Measurements from ENCODE around the gene AGPS. TPM values are rescaled to one million over a fixed set of nuclear protein-coding genes. Genes with fewer than 3 reads are reported as not detected.
"Not testable (repeated sequence)": the region's sequence is repeated elsewhere in the genome, so short reads cannot be mapped to it uniquely, and the experiment has no call there.

AGPS gene
- total RNA-seq, 1 experiment from 2014 or later, result 69.9 TPM

- no peak for TF ChIP-seq CTCF (IDR thresholded peaks at IDR 0.05; ENCODE audit: unreplicated experiment)
- no peaks in the 10 kb centered on the region for H3K27me3 Mint-ChIP-seq (ENCODE audit: unreplicated experiment)
- CTCF ChIA-PET, result no interaction called here
- BruUV-seq (replicated peaks), result no TSS peak
- no peaks in the 10 kb centered on the region for H3K36me3 Mint-ChIP-seq (ENCODE audit: insufficient read depth, unreplicated experiment)
- no peaks in the 10 kb centered on the region for H3K9me3 Mint-ChIP-seq (ENCODE audit: low read depth, unreplicated experiment)
- intact Hi-C loops (cut with micrococcal nuclease; ENCODE audit: unreplicated experiment), result no loop called here
- DNase-seq, result no peak
- no peaks in the 10 kb centered on the region for H3K4me1 Mint-ChIP-seq (ENCODE audit: low read depth, unreplicated experiment)
- H3K27ac Mint-ChIP-seq (ENCODE audit: unreplicated experiment), result no peak overlapping the region
- no peak overlapping the region for H3K4me3 Mint-ChIP-seq (ENCODE audit: low read depth, unreplicated experiment)
Measured at GRCh38 chr2:177347570-177347969, 45.0 kb upstream of the AGPS start.

- Mint-ChIP-seq H3K27ac (ENCODE audit: unreplicated experiment) (no peak overlapping the region), H3K4me3 (ENCODE audit: low read depth, unreplicated experiment) (no peak overlapping the region), H3K9me3 (ENCODE audit: low read depth, unreplicated experiment) (no peaks in the 10 kb centered on the region), H3K4me1 (ENCODE audit: low read depth, unreplicated experiment) (no peaks in the 10 kb centered on the region), H3K27me3 (ENCODE audit: unreplicated experiment) (no peaks in the 10 kb centered on the region), H3K36me3 (ENCODE audit: insufficient read depth, unreplicated experiment) (no peaks in the 10 kb centered on the region)
- CTCF ChIA-PET, result no interaction called here
- no peak for TF ChIP-seq CTCF (IDR thresholded peaks at IDR 0.05; ENCODE audit: unreplicated experiment)
- DNase-seq, result no peak
- intact Hi-C loops (cut with micrococcal nuclease; ENCODE audit: unreplicated experiment), result no loop called here
- no TSS peak for BruUV-seq (replicated peaks)
Measured at GRCh38 chr2:177348118-177348654, 44.4 kb upstream of the AGPS start.

- intact Hi-C loops (cut with micrococcal nuclease; ENCODE audit: unreplicated experiment), result no loop called here
- CTCF ChIA-PET, result no interaction called here
- Mint-ChIP-seq H3K36me3 (ENCODE audit: insufficient read depth, unreplicated experiment) (no peaks in the 10 kb centered on the region), H3K27ac (ENCODE audit: unreplicated experiment) (no peak overlapping the region), H3K4me3 (ENCODE audit: low read depth, unreplicated experiment) (no peak overlapping the region), H3K9me3 (ENCODE audit: low read depth, unreplicated experiment) (no peaks in the 10 kb centered on the region), H3K27me3 (ENCODE audit: unreplicated experiment) (no peaks in the 10 kb centered on the region), H3K4me1 (ENCODE audit: low read depth, unreplicated experiment) (no peaks in the 10 kb centered on the region)
- no TSS peak for BruUV-seq (replicated peaks)
- no peak for TF ChIP-seq CTCF (IDR thresholded peaks at IDR 0.05; ENCODE audit: unreplicated experiment)
- no peak for DNase-seq
Measured at GRCh38 chr2:177348733-177349693, 43.6 kb upstream of the AGPS start.

GRCh38 chr2:177350624-177351023 lies 41.9 kb upstream of the AGPS start:
- H3K27ac Mint-ChIP-seq (ENCODE audit: unreplicated experiment); H3K9me3 Mint-ChIP-seq (ENCODE audit: low read depth, unreplicated experiment); H3K36me3 Mint-ChIP-seq (ENCODE audit: insufficient read depth, unreplicated experiment); H3K4me3 Mint-ChIP-seq (ENCODE audit: low read depth, unreplicated experiment); H3K27me3 Mint-ChIP-seq (ENCODE audit: unreplicated experiment); DNase-seq; H3K4me1 Mint-ChIP-seq (ENCODE audit: low read depth, unreplicated experiment); intact Hi-C loops (cut with micrococcal nuclease; ENCODE audit: unreplicated experiment); BruUV-seq (replicated peaks): not testable (repeated sequence)
- CTCF ChIA-PET, result interaction anchor here (0.6 to 0.7 kb wide), 2 partner anchors 10 to 342 kb away, joined by 3 to 4 read pairs; no protein-coding TSS in a partner anchor

DNA sequence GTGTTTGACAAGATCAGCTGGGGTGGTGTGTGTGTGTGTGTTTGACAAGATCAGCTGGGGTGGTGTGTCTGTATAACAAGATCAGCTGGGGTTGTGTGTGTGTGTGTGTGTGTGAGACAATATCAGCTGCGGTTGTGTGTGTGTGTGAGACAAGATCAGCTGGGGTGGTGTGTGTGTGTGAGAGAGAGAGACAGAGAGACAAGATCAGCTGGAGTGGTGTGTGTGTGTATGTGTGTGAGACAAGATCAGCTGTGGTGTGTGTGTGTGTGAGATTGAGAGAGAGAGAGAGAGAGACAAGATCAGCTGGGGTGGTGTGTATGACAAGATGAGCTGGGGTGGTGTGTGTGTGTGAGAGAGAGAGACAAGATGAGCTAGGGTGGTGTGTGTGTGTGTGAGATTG lies 41.5 kb upstream of the AGPS start:
- H3K4me3 Mint-ChIP-seq (ENCODE audit: low read depth, unreplicated experiment); H3K36me3 Mint-ChIP-seq (ENCODE audit: insufficient read depth, unreplicated experiment); intact Hi-C loops (cut with micrococcal nuclease; ENCODE audit: unreplicated experiment); H3K27me3 Mint-ChIP-seq (ENCODE audit: unreplicated experiment); DNase-seq; H3K9me3 Mint-ChIP-seq (ENCODE audit: low read depth, unreplicated experiment); H3K4me1 Mint-ChIP-seq (ENCODE audit: low read depth, unreplicated experiment); BruUV-seq (replicated peaks); H3K27ac Mint-ChIP-seq (ENCODE audit: unreplicated experiment): not testable (repeated sequence)
- CTCF ChIA-PET, result interaction anchor here (0.7 kb wide), 1 partner anchor 25 kb away, joined by 4 read pairs; no protein-coding TSS in a partner anchor
